Iris pigment epithelial cell (primary cell): ENCODE results near the gene LRRFIP1.
"Not testable (repeated sequence)": the region's sequence is repeated elsewhere in the genome, so short reads cannot be mapped to it uniquely, and the experiment has no call there.

Experiments used
- DNase-seq: peaks from one replicate; pipeline ENCODE4 v3.0.0-alpha.2; 2011; ENCODE audit warnings: low read depth

The LRRFIP1 gene

GRCh38 chr2:237774811-237775553, 147.6 kb downstream of the LRRFIP1 start:
- peak; percentile 53 for DNase-seq

- no peak for DNase-seq
Measured at GRCh38 chr2:237779521-237779920, 152.1 kb downstream of the LRRFIP1 start.

- no peak for DNase-seq
Measured at GRCh38 chr2:237782181-237782580, 154.8 kb downstream of the LRRFIP1 start.

- not testable (repeated sequence) for DNase-seq
Measured at GRCh38 chr2:237783678-237784077, 156.3 kb downstream of the LRRFIP1 start.

GRCh38 chr2:237786936-237787335, 159.5 kb downstream of the LRRFIP1 start:
- DNase-seq = no peak

GRCh38 chr2:237790353-237790752, 163.0 kb downstream of the LRRFIP1 start:
- DNase-seq = peak; percentile 76

GRCh38 chr2:237791977-237792727, 164.8 kb downstream of the LRRFIP1 start:
- DNase-seq = peak; percentile 26

GRCh38 chr2:237797253-237797652, 169.9 kb downstream of the LRRFIP1 start:
- no peak for DNase-seq

GRCh38 chr2:237798236-237799059, 171.1 kb downstream of the LRRFIP1 start, which contains the start of gene RBM44:
Gene RBM44 (plus strand): TSS chr2:237798779. CDS start chr2:237813610, 14,831 bp downstream.
- DNase-seq = no peak

- no peak for DNase-seq
Measured at GRCh38 chr2:237799060-237799428, 171.7 kb downstream of the LRRFIP1 start.

GRCh38 chr2:237801466-237801865, 174.1 kb downstream of the LRRFIP1 start:
- DNase-seq = no peak

- peak; percentile 22 for DNase-seq
Measured at GRCh38 chr2:237806334-237806733, 178.9 kb downstream of the LRRFIP1 start.

GRCh38 chr2:237815637-237816036, 188.2 kb downstream of the LRRFIP1 start:
- DNase-seq = no peak

- no peak for DNase-seq
Measured at GRCh38 chr2:237816531-237816930, 189.1 kb downstream of the LRRFIP1 start.

- peak; percentile 78 for DNase-seq
Measured at GRCh38 chr2:237818066-237818473, 190.7 kb downstream of the LRRFIP1 start.

GRCh38 chr2:237819231-237819630, 191.8 kb downstream of the LRRFIP1 start:
- DNase-seq = peak; percentile 17

- DNase-seq = no peak
Measured at GRCh38 chr2:237820421-237820820, 193.0 kb downstream of the LRRFIP1 start.

GRCh38 chr2:237823544-237823943, 196.2 kb downstream of the LRRFIP1 start:
- no peak for DNase-seq

GRCh38 chr2:237824085-237824484, 196.7 kb downstream of the LRRFIP1 start:
- no peak for DNase-seq

- no peak for DNase-seq
Measured at GRCh38 chr2:237827421-237827987, 200.1 kb downstream of the LRRFIP1 start.
